ENCODE data around the gene ERCC3. TPM values are rescaled to one million over a fixed set of nuclear protein-coding genes. Genes with fewer than 3 reads are reported as not detected.
"Not testable (repeated sequence)": the region's sequence is repeated elsewhere in the genome, so short reads cannot be mapped to it uniquely, and the experiment has no call there.

Gene ERCC3
- total RNA-seq, 6 donors from 2014 or later, result 32.1 to 178 (median 49.8) TPM

DNA sequence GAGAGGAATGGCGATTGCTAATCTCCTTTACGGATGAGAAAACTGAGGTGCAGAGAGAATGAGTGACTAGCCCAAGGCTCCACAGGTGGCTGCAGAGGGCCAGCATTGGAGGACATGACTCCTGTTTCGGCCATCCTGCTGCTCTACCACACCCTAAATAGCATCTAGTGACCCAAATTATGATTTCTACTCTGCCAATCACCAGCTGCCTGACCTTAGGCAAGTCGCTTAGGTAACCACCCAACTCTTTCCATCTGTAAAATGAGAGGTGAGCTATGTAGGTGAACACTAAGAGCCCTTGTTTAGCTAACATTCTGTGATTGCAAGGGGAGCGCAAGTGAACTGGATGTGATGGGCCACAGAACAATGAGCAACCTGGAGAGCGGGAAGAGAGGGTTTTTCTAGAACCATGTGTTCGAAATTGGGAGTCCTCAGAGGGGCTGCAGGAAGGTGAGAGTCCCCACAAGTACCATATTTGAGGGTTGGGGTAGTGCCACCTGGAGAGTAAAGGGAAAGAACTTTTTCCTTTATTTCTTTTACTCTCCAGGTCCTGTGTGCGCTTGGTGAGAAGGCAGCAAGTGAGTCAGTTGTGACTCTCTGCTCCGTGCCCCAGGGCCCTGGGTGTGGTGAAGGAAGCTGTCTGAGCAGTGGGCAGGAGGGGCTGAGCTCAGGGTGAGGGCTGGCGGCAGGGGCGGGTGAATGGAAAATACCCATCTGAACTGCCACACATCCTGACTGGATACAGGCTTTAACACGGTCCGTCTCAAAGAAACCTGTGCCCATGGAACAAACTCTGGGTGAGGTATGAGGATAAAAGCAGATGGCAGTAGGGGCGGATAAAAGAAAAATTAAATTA lies 76.2 kb downstream of the ERCC3 start:
- TF ChIP-seq POLR2AphosphoS5 (IDR thresholded peaks at IDR 0.05) (no peak), CTCF (IDR thresholded peaks at IDR 0.05) (no peak), EP300 (IDR thresholded peaks at IDR 0.05) (no peak), POLR2A (IDR thresholded peaks at IDR 0.05) (no peak)
- no peak for DNase-seq
- no peak overlapping the region for H3K4me3 ChIP-seq
- 70% methylated on average over 14 of the region's 14 CpGs for WGBS, 2 donors
- H3K27ac ChIP-seq, result no peak overlapping the region
- ATAC-seq (ENCODE audit: low FRiP score in 2 of 2), result no peak
- H3K4me1 ChIP-seq, result peaks cover 19 to 26% (median 22%) of the 10 kb centered on the region in 4 donors
- no peaks in the 10 kb centered on the region for H3K36me3 ChIP-seq
- H3K27me3 ChIP-seq, result peaks cover 0 to 27% (median 11%) of the 10 kb centered on the region in 4 donors
- no peaks in the 10 kb centered on the region for H3K9me3 ChIP-seq

DNA sequence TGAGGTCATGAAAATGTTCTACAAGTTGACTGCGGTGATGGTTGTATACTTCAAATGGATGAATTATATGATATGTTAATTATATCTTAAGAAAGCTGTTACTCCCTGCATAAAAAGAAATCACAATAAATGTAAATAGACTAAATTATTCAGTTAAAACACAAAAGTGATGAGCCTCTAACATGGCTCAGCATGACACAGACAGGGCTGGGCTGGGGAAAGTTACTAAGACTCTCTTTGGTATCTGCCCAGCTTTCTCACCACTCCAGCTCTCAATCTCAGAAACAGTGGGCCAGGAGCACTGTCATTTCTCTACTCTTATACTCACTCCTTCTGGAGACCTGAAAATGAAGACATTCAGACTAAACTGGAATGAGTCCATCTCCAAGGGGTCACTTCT lies 77.4 kb downstream of the ERCC3 start:
- Histone ChIP-seq H3K4me3 (no peak overlapping the region), H3K36me3 (no peaks in the 10 kb centered on the region), H3K9me3 (no peaks in the 10 kb centered on the region), H3K27me3 (peaks cover 0 to 27% (median 11%) of the 10 kb centered on the region in 4 donors), H3K27ac (no peak overlapping the region), H3K4me1 (peaks cover 19 to 26% (median 22%) of the 10 kb centered on the region in 4 donors)
- TF ChIP-seq POLR2A (IDR thresholded peaks at IDR 0.05) (no peak), CTCF (IDR thresholded peaks at IDR 0.05) (no peak), POLR2AphosphoS5 (IDR thresholded peaks at IDR 0.05) (no peak), EP300 (IDR thresholded peaks at IDR 0.05) (no peak)
- 100% methylated on average over 1 of the region's 1 CpG for WGBS, 2 donors
- ATAC-seq (ENCODE audit: low FRiP score in 2 of 2) (no peak), DNase-seq (no peak)

DNA sequence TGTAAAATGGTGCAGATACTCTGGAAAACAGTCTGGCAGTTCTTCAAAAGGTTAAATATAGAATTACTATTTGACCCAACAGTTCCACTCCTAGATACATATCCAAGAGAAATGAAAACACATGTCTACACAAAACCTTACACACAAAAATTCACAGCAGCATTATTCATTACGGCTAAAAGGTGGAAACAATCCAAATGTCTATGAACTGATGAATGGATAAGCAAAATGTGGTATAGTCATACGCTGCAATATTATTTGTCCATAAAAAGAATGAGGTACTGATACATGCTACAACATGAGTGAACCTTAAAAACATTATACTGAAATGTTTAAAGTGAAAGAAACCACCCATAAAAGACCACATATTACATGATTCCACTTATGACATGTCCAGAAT lies 77.8 kb downstream of the ERCC3 start:
- Histone ChIP-seq H3K9me3 (no peaks in the 10 kb centered on the region), H3K4me1 (peaks cover 19 to 26% (median 22%) of the 10 kb centered on the region in 4 donors), H3K27me3 (peaks cover 0 to 24% (median 11%) of the 10 kb centered on the region in 4 donors), H3K4me3 (no peak overlapping the region), H3K27ac (no peak overlapping the region), H3K36me3 (no peaks in the 10 kb centered on the region)
- no peak for DNase-seq
- no peak for ATAC-seq (ENCODE audit: low FRiP score in 2 of 2)
- TF ChIP-seq POLR2AphosphoS5 (IDR thresholded peaks at IDR 0.05) (no peak), EP300 (IDR thresholded peaks at IDR 0.05) (no peak), POLR2A (IDR thresholded peaks at IDR 0.05) (no peak), CTCF (IDR thresholded peaks at IDR 0.05) (no peak)
- WGBS, 2 donors, result 80 to 92% methylated on average over 2 of the region's 2 CpGs

- ATAC-seq (ENCODE audit: low FRiP score in 2 of 2); H3K27ac ChIP-seq; H3K36me3 ChIP-seq; H3K27me3 ChIP-seq; H3K9me3 ChIP-seq; H3K4me1 ChIP-seq; H3K4me3 ChIP-seq; DNase-seq: not testable (repeated sequence)
- 93 to 98% methylated on average over 2 of the region's 2 CpGs for WGBS, 2 donors
These were observed 79.7 kb downstream of the ERCC3 start for GRCh38 chr2:127214201-127214600.

DNA sequence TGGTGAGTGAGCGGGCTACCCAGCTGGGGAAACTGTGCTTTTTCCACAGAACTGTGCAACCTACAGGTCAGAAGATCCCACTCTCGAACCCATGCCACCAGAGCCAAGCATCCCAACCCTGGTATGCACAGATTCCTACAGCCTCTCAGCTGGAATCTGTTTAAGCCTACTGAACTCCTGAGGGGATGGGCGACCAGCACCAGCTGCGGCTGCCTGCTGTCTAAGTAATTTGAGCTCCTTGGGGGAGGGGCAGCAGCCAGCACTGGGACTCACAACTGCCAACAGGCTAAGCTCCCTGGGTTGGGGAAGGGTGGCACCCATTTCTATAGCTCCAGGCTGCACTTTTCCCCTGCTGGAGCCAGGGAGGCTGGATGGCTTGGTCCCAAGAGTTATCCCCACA lies 85.6 kb downstream of the ERCC3 start:
- Histone ChIP-seq H3K27me3 (no peaks in the 10 kb centered on the region), H3K4me3 (no peak overlapping the region), H3K27ac (no peak overlapping the region), H3K9me3 (no peaks in the 10 kb centered on the region), H3K36me3 (no peaks in the 10 kb centered on the region), H3K4me1 (no peaks in the 10 kb centered on the region)
- DNase-seq (no peak), ATAC-seq (ENCODE audit: low FRiP score in 2 of 2) (no peak)
- 72 to 79% methylated on average over 2 to 4 of the region's 4 CpGs for WGBS, 2 donors
- TF ChIP-seq CTCF (IDR thresholded peaks at IDR 0.05) (no peak), EP300 (IDR thresholded peaks at IDR 0.05) (no peak), POLR2A (IDR thresholded peaks at IDR 0.05) (no peak), POLR2AphosphoS5 (IDR thresholded peaks at IDR 0.05) (no peak)

Small RNA genes within 50 kb of the gene (small RNA-seq; reads per million reads assigned to genes)
- 0 reads per million in 4 donors for gene RNU6-1147P

Other genes starting within 250 kb of the ERCC3 start
- 10 to 100 TPM; 32.3 to 57.0 (median 42.9) TPM for gene BIN1, start 187.0 kb downstream of the ERCC3 start, total RNA-seq
- gene CYP27C1, start 73.8 kb downstream of the ERCC3 start, total RNA-seq, result under 1 TPM in 4 of 6 donors, not detected in 2; 0.11 to 0.39 (median 0.14) TPM
- gene MAP3K2, start 93.8 kb upstream of the ERCC3 start, total RNA-seq, result 10 to 100 TPM; 43.0 to 79.2 (median 66.9) TPM
- gene PROC, start 124.3 kb upstream of the ERCC3 start, total RNA-seq, result under 1 TPM in 4 of 6 donors, not detected in 2; 0.55 to 0.79 (median 0.62) TPM
- gene IWS1, start 232.3 kb upstream of the ERCC3 start, total RNA-seq, result 100 to 1,000 TPM in 1 of 6 donors, 10 to 100 TPM in 5; 29.5 to 128 (median 58.6) TPM
- 1 to 10 TPM; 1.2 to 6.1 (median 3.1) TPM for gene MYO7B, start 241.5 kb upstream of the ERCC3 start, total RNA-seq

Measured in upper lobe of left lung (tissue), 6 donors.